IMR-90 (cell line): ENCODE measurements around the gene ST8SIA2. TPM values are rescaled to one million over a fixed set of nuclear protein-coding genes. Genes with fewer than 3 reads are reported as not detected.

ENCODE experiments used
- ATAC-seq: fragments of 200-7000 bp; cut with Tn5 transposase; 2 replicates; pipeline ENCODE4 v1.9.1; 2020; ENCODE audit warnings: low read depth, mild to moderate bottlenecking, moderate library complexity
- BruUV-seq: library from RNA; stranded (reverse); fragments of 400-500 nt; replicated peaks from 2 replicates; lab custom pipeline; 2021; lab: Mats Ljungman, UMichigan
- CTCF ChIA-PET: fragments of 300-600 bp; formaldehyde crosslinking; extraction: SDS; loops from one replicate; lab custom pipeline; 2021; ENCODE audit warnings: antibody characterized with exemption; lab: Yijun Ruan, JAX
- POLR2A ChIA-PET: fragments of 300-600 bp; sonication (Branson Sonifier 250); formaldehyde crosslinking; loops from one replicate; lab custom pipeline; 2022; ENCODE audit warnings: antibody characterized with exemption; ENCODE audit not compliant: unreplicated experiment; lab: Charles Lee
- DNase-seq: peaks from one replicate; pipeline ENCODE4 v3.0.0; 2013
- H2AFZ ChIP-seq: replicated peaks from 2 replicates; pipeline ENCODE3; 2013; ENCODE audit warnings: low read length, mild to moderate bottlenecking; ENCODE audit not compliant: poor library complexity
- H2AK5ac ChIP-seq: 2 replicates; pipeline ENCODE4 v1.6.1; 2013; ENCODE audit warnings: low read depth, low read length, inconsistent platforms
- H2AK9ac ChIP-seq: replicated peaks from 2 replicates; pipeline ENCODE3; 2013; ENCODE audit warnings: mild to moderate bottlenecking, low read depth, low read length, moderate library complexity; ENCODE audit not compliant: poor library complexity
- H2BK120ac ChIP-seq: 2 replicates; pipeline ENCODE4 v1.6.1; 2013; ENCODE audit warnings: low read depth, low read length, inconsistent platforms
- H2BK15ac ChIP-seq: 3 replicates; pipeline ENCODE4 v1.6.1; 2013; ENCODE audit warnings: low read depth, low read length, inconsistent platforms
- H2BK20ac ChIP-seq: 2 replicates; pipeline ENCODE4 v1.6.1; 2013; ENCODE audit warnings: low read depth, mild to moderate bottlenecking, inconsistent platforms, low read length, moderate library complexity
- H2BK5ac ChIP-seq: 2 replicates; pipeline ENCODE4 v1.6.1; 2013; ENCODE audit warnings: mild to moderate bottlenecking, low read depth, low read length, inconsistent platforms; ENCODE audit not compliant: poor library complexity, severe bottlenecking
- H3K14ac ChIP-seq: replicated peaks from 2 replicates; pipeline ENCODE4 v1.6.1; 2013; ENCODE audit warnings: low read depth, low read length, inconsistent platforms
- H3K18ac ChIP-seq: 2 replicates; pipeline ENCODE4 v1.6.1; 2013; ENCODE audit warnings: low read depth, low read length, control low read depth
- H3K23ac ChIP-seq: 2 replicates; pipeline ENCODE4 v1.6.1; 2013; ENCODE audit warnings: low read depth, low read length, inconsistent platforms
- H3K27ac ChIP-seq: 2 replicates; pipeline ENCODE4 v1.5.1; 2013; ENCODE audit warnings: mild to moderate bottlenecking, control low read depth, low read length; ENCODE audit not compliant: insufficient read depth
- H3K27me3 ChIP-seq: 2 replicates; pipeline ENCODE4 v1.6.1; 2013; ENCODE audit warnings: low read length; ENCODE audit not compliant: control insufficient read depth, insufficient read depth
- H3K36me3 ChIP-seq: 2 replicates; pipeline ENCODE4 v1.6.1; 2013; ENCODE audit warnings: low read length, mixed read lengths; ENCODE audit not compliant: control insufficient read depth, insufficient read depth
- H3K4ac ChIP-seq: 2 replicates; pipeline ENCODE4 v1.6.1; 2013; ENCODE audit warnings: low read depth, low read length, inconsistent platforms
- H3K4me1 ChIP-seq: 2 replicates; pipeline ENCODE4 v1.6.1; 2013; ENCODE audit warnings: low read length, mixed read lengths; ENCODE audit not compliant: control insufficient read depth, insufficient read depth
- H3K4me2 ChIP-seq: 2 replicates; pipeline ENCODE4 v1.6.1; 2013; ENCODE audit warnings: low read depth, mild to moderate bottlenecking, control low read depth, low read length, moderate library complexity
- H3K4me3 ChIP-seq: 2 replicates; pipeline ENCODE4 v1.5.1; 2013; ENCODE audit warnings: low read depth, mild to moderate bottlenecking, control low read depth, low read length, moderate library complexity; ENCODE audit not compliant: insufficient read depth
- H3K56ac ChIP-seq: 2 replicates; pipeline ENCODE4 v1.6.1; 2013; ENCODE audit warnings: low read length, inconsistent platforms; ENCODE audit not compliant: insufficient read depth; ENCODE audit errors: extremely low read depth
- H3K79me1 ChIP-seq, 2 experiments: 2 replicates each; pipeline ENCODE4 v1.6.1; 2013; ENCODE audit warnings: low read length in 2 of 2, inconsistent platforms in 1 of 2, low read depth in 1 of 2
- H3K9ac ChIP-seq: 2 replicates; pipeline ENCODE4 v1.6.1; 2013; ENCODE audit warnings: low read depth, low read length, control low read depth
- H3K9me1 ChIP-seq: 2 replicates; pipeline ENCODE4 v1.6.1; 2013; ENCODE audit warnings: low read length, inconsistent platforms; ENCODE audit not compliant: insufficient read depth
- H3K9me3 ChIP-seq: 2 replicates; pipeline ENCODE4 v1.6.1; 2013; ENCODE audit warnings: low read length; ENCODE audit not compliant: control insufficient read depth, insufficient read depth
- H4K20me1 ChIP-seq: 2 replicates; pipeline ENCODE4 v1.6.1; 2013; ENCODE audit warnings: low read length, inconsistent platforms; ENCODE audit not compliant: insufficient read depth
- H4K5ac ChIP-seq: 2 replicates; pipeline ENCODE4 v1.6.1; 2013; ENCODE audit warnings: mild to moderate bottlenecking, low read depth, low read length, control low read depth
- H4K8ac ChIP-seq, 2 experiments: 2 replicates each; pipeline ENCODE4 v1.6.1; 2013; ENCODE audit warnings: low read depth in 2 of 2, low read length in 2 of 2, control low read depth in 1 of 2, inconsistent platforms in 1 of 2
- H4K91ac ChIP-seq: 2 replicates; pipeline ENCODE4 v1.6.1; 2013; ENCODE audit warnings: low read depth, low read length, inconsistent platforms; ENCODE audit not compliant: insufficient read depth
- BHLHE40 ChIP-seq: fragments of 150-350 bp; IDR thresholded peaks from 2 replicates; pipeline ENCODE4 v1.6.1; 2016; ENCODE audit warnings: mild to moderate bottlenecking, low read depth, low read length
- CEBPB ChIP-seq: IDR thresholded peaks from 2 replicates; pipeline ENCODE4 v1.6.1; 2012; ENCODE audit warnings: low read depth, low read length, improper control_type of control experiment
- CTCF ChIP-seq: conservative IDR thresholded peaks from 2 replicates; pipeline ENCODE4 v1.5.1; 2012; ENCODE audit warnings: mild to moderate bottlenecking, low read depth, low read length, improper control_type of control experiment
- ELK1 ChIP-seq: fragments of 150-350 bp; IDR thresholded peaks from 2 replicates; pipeline ENCODE4 v1.6.1; 2016; ENCODE audit warnings: low read depth, mild to moderate bottlenecking, low read length, moderate library complexity, borderline replicate concordance
- FOS ChIP-seq: fragments of 150-350 bp; IDR thresholded peaks from 2 replicates; pipeline ENCODE4 v1.6.1; 2016; ENCODE audit warnings: low read depth, low read length
- MAFK ChIP-seq: IDR thresholded peaks from 2 replicates; pipeline ENCODE4 v1.6.1; 2012; ENCODE audit warnings: low read depth, low read length, improper control_type of control experiment
- MXI1 ChIP-seq: IDR thresholded peaks from 2 replicates; pipeline ENCODE4 v1.6.1; 2012; ENCODE audit warnings: low read depth, mild to moderate bottlenecking, low read length, moderate library complexity, borderline replicate concordance
- NFE2L2 ChIP-seq: fragments of 150-350 bp; IDR thresholded peaks from 2 replicates; pipeline ENCODE4 v1.6.1; 2016; ENCODE audit warnings: low read depth, mild to moderate bottlenecking, low read length
- POLR2A ChIP-seq: IDR thresholded peaks from 2 replicates; pipeline ENCODE4 v1.6.1; 2012; ENCODE audit warnings: mild to moderate bottlenecking, low read depth, low read length
- RAD21 ChIP-seq: IDR thresholded peaks from 2 replicates; pipeline ENCODE4 v1.6.1; 2012; ENCODE audit warnings: low read length, improper control_type of control experiment
- RCOR1 ChIP-seq: IDR thresholded peaks from 2 replicates; pipeline ENCODE4 v1.6.1; 2012; ENCODE audit warnings: mild to moderate bottlenecking, low read length, improper control_type of control experiment; ENCODE audit not compliant: insufficient replicate concordance
- RFX5 ChIP-seq: IDR thresholded peaks from 2 replicates; pipeline ENCODE4 v1.8.0; 2012; ENCODE audit warnings: low read depth, mild to moderate bottlenecking, low read length, moderate library complexity
- SMC3 ChIP-seq: fragments of 150-350 bp; IDR thresholded peaks from 2 replicates; pipeline ENCODE4 v1.6.1; 2016; ENCODE audit warnings: low read depth, mild to moderate bottlenecking, antibody characterized with exemption, low read length, moderate library complexity
- USF2 ChIP-seq: fragments of 150-350 bp; IDR thresholded peaks from 2 replicates; pipeline ENCODE4 v1.6.1; 2017; ENCODE audit warnings: mild to moderate bottlenecking, antibody characterized with exemption, low read length, low read depth
- WGBS, 2 experiments: methylation state at CpG; one replicate each; pipeline versions ENCODE4 v1.1.5 to v1.1.7; 2013; ENCODE audit warnings: missing lambda C conversion rate in 2 of 2; ENCODE audit not compliant: insufficient read length in 1 of 2; ENCODE audit errors: extremely low coverage in 2 of 2; 5-methylcytosine and 5-hydroxymethylcytosine counted together
- dilution Hi-C: fragments of 300-500 bp; cut with HindIII; formaldehyde crosslinking; loops from one replicate; pipeline ENCODE4 v1.14.3; 2018; ENCODE audit warnings: low sequenced_read_pairs; ENCODE audit not compliant: unreplicated experiment
- in situ Hi-C: fragments of 300-500 bp; cut with MboI; formaldehyde crosslinking; loops from 3 replicates; pipeline ENCODE4 v1.14.3; 2019; ENCODE audit warnings: low sequenced_read_pairs, inconsistent platforms, mixed read lengths
- intact Hi-C: fragments of 100-400 bp; cut with micrococcal nuclease; formaldehyde crosslinking; loops from 2 replicates; pipeline ENCODE4 v1.10.0; 2022
- polyA plus RNA-seq, 3 experiments: library from polyadenylated mRNA; depleted of rRNA; stranded (reverse); fragments of >200 nt; gene quantifications; 2 replicates each; pipeline ENCODE4 v1.2.3, GENCODE V29; 2012; ENCODE audit warnings: low replicate concordance in 1 of 3
- total RNA-seq: library from RNA; depleted of rRNA; stranded (reverse); fragments of >200 nt; gene quantifications from 2 replicates; pipeline ENCODE4 v1.2.3, GENCODE V29; 2012

ST8SIA2 gene
- total and polyA plus RNA-seq, 2 of the 4 experiments (the other 2 are of a cell fraction), result not detected

- Histone ChIP-seq H2BK120ac (no peak overlapping the region), H2BK20ac (no peak overlapping the region), H2BK15ac (no peak overlapping the region), H4K5ac (no peak overlapping the region), H3K4me1 (no peaks in the 10 kb centered on the region), H2AK9ac (no peak overlapping the region), H3K79me1 (no peaks in the 10 kb centered on the region), H4K8ac (no peak overlapping the region), H3K9me3 (no peaks in the 10 kb centered on the region), H4K91ac (no peak overlapping the region), H3K36me3 (no peaks in the 10 kb centered on the region), H3K23ac (no peak overlapping the region), H2AK5ac (no peak overlapping the region), H3K27ac (no peak overlapping the region), H3K4me2 (no peak overlapping the region), H2BK5ac (no peak overlapping the region), H3K9me1 (no peaks in the 10 kb centered on the region), H3K4me3 (no peak overlapping the region), H3K27me3 (no peaks in the 10 kb centered on the region), H3K4ac (no peak overlapping the region), H3K14ac (no peak overlapping the region), H3K56ac (no peak overlapping the region), H3K18ac (no peak overlapping the region), H3K9ac (no peak overlapping the region), H4K20me1 (no peaks in the 10 kb centered on the region), H2AFZ (no peak overlapping the region)
- DNase-seq (no peak), ATAC-seq (no peak)
- TF ChIP-seq RAD21, result no peak
- no peak for TF ChIP-seq BHLHE40
- TF ChIP-seq RFX5, result no peak
- TF ChIP-seq MAFK, result no peak
- no peak for TF ChIP-seq FOS
- TF ChIP-seq ELK1, result no peak
- TF ChIP-seq MXI1, result no peak
- TF ChIP-seq CTCF, result no peak
- TF ChIP-seq CEBPB, result no peak
- TF ChIP-seq USF2, result no peak
- no peak for TF ChIP-seq SMC3
- no peak for TF ChIP-seq RCOR1
- TF ChIP-seq POLR2A, result no peak
- TF ChIP-seq NFE2L2, result no peak
- intact Hi-C loops, result no loop called here
- ChIA-PET CTCF (no interaction called here), POLR2A (no interaction called here)
- no CpG with 5 or more reads among the region's 6 CpGs for WGBS, 2 experiments
- dilution Hi-C loops, result no loop called here
- no TSS peak for BruUV-seq
- in situ Hi-C loops, result no loop called here
Measured at GRCh38 chr15:92410537-92410936, 16.9 kb downstream of the ST8SIA2 start.
